Measurements from ENCODE around the gene CTAGE9.

- TF ChIP-seq EZH2 (IDR thresholded peaks at IDR 0.05; ENCODE audit: low read length, missing control alignments), result no peak
- TF ChIP-seq CTCF (conservative IDR thresholded peaks at IDR 0.05 in 1 of 2, IDR thresholded peaks at IDR 0.05 in 1 of 2; ENCODE audit: low read depth in 1 of 2, low read length in 2 of 2), result no peak
Observed at GRCh38 chr6:131680868-131681267, 29.9 kb downstream of the CTAGE9 start.

Data from fibroblast of lung (primary cell).